GM18499 (cell line): ENCODE measurements around the gene ZNF845.
A peak's percentile ranks its signal among the peaks of the same experiment; 100 is the strongest.
"Not testable (repeated sequence)": the region's sequence is repeated elsewhere in the genome, so short reads cannot be mapped to it uniquely, and the experiment has no call there.

Source experiments
- ATAC-seq: cut with Tn5 transposase; IDR thresholded peaks from one replicate; pipeline ENCODE4 v1.9.1; 2021; ENCODE audit warnings: moderate number of reproducible peaks; ENCODE audit not compliant: insufficient read depth, unreplicated experiment

The ZNF845 gene

GRCh38 chr19:53333463-53334449, at the start of gene ZNF845:
Gene ZNF845 (plus strand): TSS chr19:53333749. CDS start chr19:53341308, 7,559 bp downstream.
- ATAC-seq = peak; percentile 94

DNA sequence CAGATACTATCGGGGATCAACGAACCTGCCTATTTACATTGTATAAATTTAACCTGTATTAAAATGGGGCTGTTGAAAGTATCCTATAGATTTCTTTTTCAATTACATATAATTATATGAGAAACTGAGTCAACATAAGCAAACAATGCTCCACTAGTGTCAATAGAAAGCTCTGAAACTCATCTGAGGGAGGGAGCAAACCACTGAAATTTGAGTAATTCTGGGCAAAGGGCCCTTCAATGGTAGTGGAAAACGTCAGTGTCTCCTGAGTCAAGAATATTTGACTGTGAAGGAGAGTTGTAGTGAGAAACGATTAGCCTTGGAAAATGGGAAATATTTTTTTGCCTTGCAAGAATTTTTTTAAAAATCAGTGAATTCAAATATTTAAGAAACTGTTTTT, 48.5 kb upstream of the ZNF845 start:
- ATAC-seq = no peak

- no peak for ATAC-seq
Observed at GRCh38 chr19:53290758-53291549, 42.6 kb upstream of the ZNF845 start.

DNA sequence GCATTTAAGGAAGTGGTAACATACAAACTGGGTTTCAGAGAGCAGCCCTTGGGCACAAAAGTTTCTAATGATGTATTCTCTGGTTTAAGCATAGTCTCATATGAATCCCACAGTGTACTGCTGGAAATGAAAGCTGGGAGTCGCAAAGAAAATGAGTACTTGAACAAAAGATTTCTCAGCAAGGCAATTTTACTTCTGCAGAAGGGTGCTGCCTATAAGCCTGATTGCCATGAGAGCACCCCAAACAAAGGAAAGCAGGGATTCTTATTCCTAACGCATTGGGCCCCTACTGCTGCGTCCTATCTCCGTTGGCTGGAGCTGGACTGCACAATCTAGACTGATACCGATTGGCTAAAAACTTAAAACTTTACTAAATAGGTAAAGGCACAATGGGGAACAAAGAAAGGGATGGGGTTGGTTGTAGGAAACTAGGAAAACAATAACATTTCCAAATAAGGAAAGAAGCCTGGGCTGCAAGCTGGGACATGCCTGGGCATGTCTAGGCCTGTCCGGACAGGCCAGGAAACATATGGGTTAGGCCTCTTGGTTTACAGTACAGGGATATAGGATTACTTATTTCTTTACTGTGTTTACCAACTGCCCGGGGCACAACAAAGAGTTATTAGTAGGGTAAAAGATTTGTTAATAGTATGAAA, 38.6 kb upstream of the ZNF845 start:
- ATAC-seq = no peak

- not testable (repeated sequence) for ATAC-seq
Observed at GRCh38 chr19:53301341-53301740, 32.2 kb upstream of the ZNF845 start.

DNA sequence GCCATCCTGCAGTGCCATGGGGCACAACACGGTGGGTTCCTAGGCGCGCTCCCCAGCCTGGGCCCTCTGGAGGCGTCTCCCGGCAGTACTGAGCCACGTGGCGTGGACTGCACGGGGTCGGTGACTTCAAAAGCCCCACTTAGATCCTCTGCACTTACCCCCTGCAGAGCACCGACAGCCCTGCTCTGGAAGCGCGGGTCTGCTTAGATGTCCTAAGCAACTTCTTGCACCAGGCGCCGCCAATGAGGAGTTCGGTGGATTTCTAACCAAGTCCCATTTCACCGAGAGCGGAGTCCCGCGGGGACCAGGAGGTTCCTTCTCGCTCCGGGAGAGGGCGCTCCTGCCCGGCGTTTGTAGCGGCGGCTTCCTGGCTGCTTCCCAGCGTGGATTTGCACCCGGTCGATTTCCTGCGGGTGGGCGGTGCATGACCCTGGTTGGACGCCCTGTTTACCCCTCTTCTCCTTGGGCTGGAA, 25.2 kb upstream of the ZNF845 start:
- ATAC-seq = no peak

GRCh38 chr19:53311044-53311443, 22.5 kb upstream of the ZNF845 start:
- ATAC-seq = no peak

- ATAC-seq = no peak
Observed at GRCh38 chr19:53311897-53312296, 21.7 kb upstream of the ZNF845 start.

GRCh38 chr19:53328967-53329366, 4.6 kb upstream of the ZNF845 start:
- ATAC-seq = no peak

DNA sequence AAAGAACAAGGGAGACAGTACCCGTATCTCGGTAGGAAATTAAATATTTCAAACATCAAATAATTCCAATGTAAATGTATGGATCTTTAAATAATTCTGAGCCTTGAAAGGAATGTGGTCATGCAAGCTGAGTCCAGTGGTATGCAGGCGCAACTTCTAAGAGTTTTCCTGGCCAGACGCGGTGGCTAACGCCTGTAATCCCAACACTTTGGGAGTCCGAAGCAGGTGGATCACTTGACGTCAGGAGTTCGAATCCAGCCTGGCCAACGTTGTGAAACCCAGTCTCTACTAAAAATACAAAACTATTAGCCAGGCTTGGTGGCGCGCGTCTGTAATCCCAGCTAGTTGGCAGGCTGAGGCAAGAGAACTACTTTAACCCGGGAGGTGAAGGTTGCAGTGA, 1.1 kb upstream of the ZNF845 start:
- no peak for ATAC-seq

- no peak for ATAC-seq
Observed at GRCh38 chr19:53333066-53333462, 485 bp upstream of the ZNF845 start.

- ATAC-seq = not testable (repeated sequence)
Observed at GRCh38 chr19:53344403-53344802, 10.9 kb downstream of the ZNF845 start.

- ATAC-seq = no peak
Observed at GRCh38 chr19:53355739-53356138, 22.2 kb downstream of the ZNF845 start.

GRCh38 chr19:53357821-53358581, 24.5 kb downstream of the ZNF845 start:
- ATAC-seq = no peak

DNA sequence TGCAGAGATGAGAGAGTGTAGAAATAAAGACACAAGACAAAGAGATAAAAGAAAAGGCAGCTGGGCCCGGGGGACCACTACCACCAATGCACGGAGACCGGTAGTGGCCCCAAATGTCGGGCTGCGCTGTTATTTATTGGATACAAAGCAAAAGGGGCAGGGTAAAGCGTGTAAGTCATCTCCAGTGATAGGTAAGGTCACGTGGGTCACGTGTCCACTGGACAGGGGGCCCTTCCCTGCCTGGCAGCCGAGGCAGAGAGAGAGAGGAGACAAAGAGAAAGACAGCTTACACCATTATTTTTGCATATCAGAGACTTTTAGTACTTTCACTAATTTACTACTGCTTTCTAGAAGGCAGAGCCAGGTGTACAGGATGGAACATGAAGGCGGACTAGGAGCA, 26.5 kb downstream of the ZNF845 start:
- ATAC-seq = not testable (repeated sequence)

GRCh38 chr19:53365134-53365898, 31.8 kb downstream of the ZNF845 start, which contains the start of gene ZNF525:
Gene ZNF525 (plus strand): TSS chr19:53365705. CDS start chr19:53372282, 6,577 bp downstream.
- no peak for ATAC-seq

- no peak for ATAC-seq
Observed at GRCh38 chr19:53365899-53366493, 32.4 kb downstream of the ZNF845 start.

GRCh38 chr19:53372196-53372595, 38.6 kb downstream of the ZNF845 start:
- no peak for ATAC-seq

DNA sequence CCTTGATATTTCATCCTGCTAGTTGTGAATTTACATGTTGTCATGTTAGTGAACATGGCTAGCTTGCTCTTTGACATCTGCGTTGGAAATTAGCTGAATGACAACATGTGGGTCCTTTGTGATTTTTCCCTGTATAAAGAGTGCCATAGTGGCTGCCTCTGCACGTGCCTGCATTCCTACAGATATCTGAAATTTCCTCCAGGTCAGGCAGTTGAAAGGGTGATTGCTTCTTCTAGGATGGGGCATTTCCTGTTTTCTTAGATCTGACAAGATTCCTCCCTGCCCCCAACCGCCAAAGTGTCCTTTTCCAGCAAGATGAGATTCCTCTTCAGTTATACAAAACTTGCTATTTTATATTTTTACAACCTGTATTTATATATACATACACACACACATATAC, 40.7 kb downstream of the ZNF845 start:
- ATAC-seq = no peak
